ENCODE measurements around the gene ANKDD1B. TPM values are rescaled to one million over a fixed set of nuclear protein-coding genes. Genes with fewer than 3 reads are reported as not detected.

ANKDD1B gene
- total and polyA plus RNA-seq, 2 of the 8 experiments (the other 6 are each of a cell fraction or from before 2014, with no cell fraction given), result 0.08 to 0.22 TPM

- no peaks in the 10 kb centered on the region for H3K79me2 ChIP-seq (ENCODE audit: control insufficient read depth in 1 of 2, insufficient read depth in 2 of 2, low read length in 2 of 2)
- POLR2A ChIA-PET (ENCODE audit: partially characterized antibody), result no interaction called here
- no peak overlapping the region for H4K5ac ChIP-seq (ENCODE audit: insufficient read length, low read depth, low read length)
- H3K4me2 ChIP-seq (ENCODE audit: insufficient read depth in 1 of 2, low read depth in 2 of 2, low read length in 2 of 2), result no peak overlapping the region
- 74% methylated on average over 4 of the region's 4 CpGs; no CpG with 5 or more reads in 1 of the 2 experiments for WGBS, 2 experiments (ENCODE audit: extremely low coverage in 1 of 2, insufficient coverage in 1 of 2, insufficient read length in 1 of 2, insufficient replicate concordance in 2 of 2, low coverage in 1 of 2, low lambda C conversion rate in 2 of 2, missing lambda C conversion rate in 1 of 2)
- H3K23me2 ChIP-seq (ENCODE audit: low read depth, low read length), result peaks cover 6% of the 10 kb centered on the region; the same call in 1 of the 2 replicates
- H3K36me3 ChIP-seq (ENCODE audit: control insufficient read depth in 2 of 4, insufficient read depth in 4 of 4, low read length in 3 of 4), result no peaks in the 10 kb centered on the region
- H2AK5ac ChIP-seq (ENCODE audit: low read depth, low read length), result no peak overlapping the region
- no peak overlapping the region for H4K8ac ChIP-seq (ENCODE audit: extremely low read depth, insufficient read depth, low read length)
- no peak overlapping the region for H3K18ac ChIP-seq (ENCODE audit: extremely low read depth, low read length)
- H2BK12ac ChIP-seq (ENCODE audit: low read depth, low read length), result no peak overlapping the region
- no peaks in the 10 kb centered on the region for H4K20me1 ChIP-seq (replicated peaks in 1 of 2; ENCODE audit: control insufficient read depth in 1 of 2, insufficient read depth in 2 of 2, low read length in 2 of 2)
- no peak overlapping the region for H3K4ac ChIP-seq (replicated peaks; ENCODE audit: insufficient read length, low read depth, low read length)
- H3K23ac ChIP-seq (ENCODE audit: insufficient read length), result no peak overlapping the region
- no peak overlapping the region for H2BK15ac ChIP-seq (ENCODE audit: low read length)
- no peak overlapping the region for H2BK20ac ChIP-seq (ENCODE audit: low read length)
- no peak overlapping the region for H3K9ac ChIP-seq (replicated peaks in 1 of 4; ENCODE audit: extremely low read depth in 1 of 4, low read depth in 3 of 4, low read length in 3 of 4)
- H2BK5ac ChIP-seq (ENCODE audit: low read depth, low read length), result no peak overlapping the region
- H3K79me1 ChIP-seq (ENCODE audit: low read depth, low read length), result no peaks in the 10 kb centered on the region
- no peak overlapping the region for H3K14ac ChIP-seq (ENCODE audit: insufficient read length)
- H2BK120ac ChIP-seq (replicated peaks; ENCODE audit: low read depth, low read length), result no peak overlapping the region
- no peak overlapping the region for H2AFZ ChIP-seq (ENCODE audit: low read length)
- DNase-seq (ENCODE audit: low read depth in 1 of 2, low spot score in 2 of 2), result no peak
- no peaks in the 10 kb centered on the region for H3K4me1 ChIP-seq (replicated peaks in 1 of 4; ENCODE audit: control insufficient read depth in 3 of 4, insufficient read depth in 4 of 4, low read length in 3 of 4)
- H3K56ac ChIP-seq (replicated peaks; ENCODE audit: insufficient read length, low read depth, low read length), result no peak overlapping the region
- H3K27me3 ChIP-seq (replicated peaks in 1 of 4; ENCODE audit: control insufficient read depth in 3 of 4, extremely low read depth in 1 of 4, insufficient read depth in 3 of 4, low read length in 3 of 4), result no peaks in the 10 kb centered on the region; a peak in 2 of 7 replicates
- CTCF ChIA-PET (ENCODE audit: partially characterized antibody), result no interaction called here
- no peak overlapping the region for H4K91ac ChIP-seq (replicated peaks; ENCODE audit: insufficient read length, low read length)
- no peak for FAIRE-seq
- H3K9me3 ChIP-seq (ENCODE audit: insufficient read depth in 2 of 2, low read depth in 1 of 2, low read length in 1 of 2), result no peaks in the 10 kb centered on the region
- H3K4me3 ChIP-seq (ENCODE audit: extremely low read depth in 1 of 4, insufficient read depth in 2 of 4, low read depth in 3 of 4, low read length in 4 of 4), result no peak overlapping the region
- no peak overlapping the region; the same call in 1 of the 2 replicates for H3K27ac ChIP-seq (ENCODE audit: low read depth, low read length)
- no peak for TF ChIP-seq KDM1A (IDR thresholded peaks at IDR 0.05; ENCODE audit: borderline replicate concordance, low read length)
- TF ChIP-seq MAFK (IDR thresholded peaks at IDR 0.05; ENCODE audit: low read depth, low read length), result no peak
- TF ChIP-seq NANOG (IDR thresholded peaks at IDR 0.05; ENCODE audit: insufficient read depth, low read depth, low read length, poor library complexity, severe bottlenecking), result no peak
- no peak for TF ChIP-seq JUN (IDR thresholded peaks at IDR 0.05; ENCODE audit: low read depth, low read length)
- no peak for TF ChIP-seq EP300 (IDR thresholded peaks at IDR 0.05; ENCODE audit: borderline replicate concordance in 1 of 2, low read depth in 2 of 2, low read length in 2 of 2)
- no peak for TF ChIP-seq GABPA (IDR thresholded peaks at IDR 0.05; ENCODE audit: borderline replicate concordance, insufficient read depth, low read length)
- no peak for TF ChIP-seq TAF1 (IDR thresholded peaks at IDR 0.05; ENCODE audit: low read depth, low read length)
- no peak for TF ChIP-seq RXRA (IDR thresholded peaks at IDR 0.05; ENCODE audit: insufficient read depth, low read depth, low read length)
- no peak for TF ChIP-seq RBBP5 (IDR thresholded peaks at IDR 0.05; ENCODE audit: borderline replicate concordance, low read depth, low read length)
- no peak for TF ChIP-seq BRCA1 (IDR thresholded peaks at IDR 0.05; ENCODE audit: low read depth, low read length)
- no peak for TF ChIP-seq CHD2 (IDR thresholded peaks at IDR 0.05; ENCODE audit: low read length)
- TF ChIP-seq MAX (IDR thresholded peaks at IDR 0.05), result no peak
- no peak for TF ChIP-seq RFX5 (IDR thresholded peaks at IDR 0.05; ENCODE audit: borderline replicate concordance, low read depth, low read length)
These were observed 5.2 kb downstream of the ANKDD1B start for GRCh38 chr5:75616371-75616881.

All from H1 (cell line).